Trophoblast cell (in vitro differentiated cells and primary cell): Measurements from ENCODE around the gene RBM4.
"Not testable (repeated sequence)": the region's sequence is repeated elsewhere in the genome, so short reads cannot be mapped to it uniquely, and the experiment has no call there.

Experiments used
- DNase-seq, 2 donors: peaks; one replicate each; pipeline ENCODE4 v3.0.0-alpha.2; 2016
- H2AFZ ChIP-seq: 2 replicates; pipeline ENCODE4 v1.6.1; 2013; ENCODE audit warnings: low read length, moderate library complexity, mild to moderate bottlenecking; ENCODE audit not compliant: insufficient read depth, poor library complexity
- H2AK5ac ChIP-seq: 2 replicates; pipeline ENCODE4 v1.6.1; 2013; ENCODE audit warnings: mild to moderate bottlenecking, low read length
- H2BK120ac ChIP-seq: 2 replicates; pipeline ENCODE4 v1.6.1; 2013; ENCODE audit warnings: low read length, mild to moderate bottlenecking, moderate library complexity; ENCODE audit not compliant: insufficient read depth, poor library complexity
- H2BK12ac ChIP-seq: 2 replicates; pipeline ENCODE4 v1.6.1; 2013; ENCODE audit warnings: mild to moderate bottlenecking, low read length, moderate library complexity
- H2BK5ac ChIP-seq: 2 replicates; pipeline ENCODE4 v1.6.1; 2013; ENCODE audit warnings: low read length, low read depth, moderate library complexity, mild to moderate bottlenecking; ENCODE audit not compliant: poor library complexity
- H3K14ac ChIP-seq: 2 replicates; pipeline ENCODE4 v1.6.1; 2013; ENCODE audit warnings: mild to moderate bottlenecking, low read length
- H3K18ac ChIP-seq: 2 replicates; pipeline ENCODE4 v1.6.1; 2013; ENCODE audit warnings: mild to moderate bottlenecking, low read length
- H3K23ac ChIP-seq: 2 replicates; pipeline ENCODE4 v1.6.1; 2013; ENCODE audit warnings: low read length
- H3K27ac ChIP-seq: 2 replicates; pipeline ENCODE4 v1.5.1; 2013; ENCODE audit warnings: low read depth, mild to moderate bottlenecking, inconsistent platforms, low read length, moderate library complexity
- H3K27me3 ChIP-seq: 2 replicates; pipeline ENCODE4 v1.6.1; 2013; ENCODE audit warnings: inconsistent platforms, mild to moderate bottlenecking, low read length, moderate library complexity; ENCODE audit not compliant: insufficient read depth
- H3K36me3 ChIP-seq, 2 experiments: 1 replicate in 1 of 2; 2 replicates in 1 of 2; pipeline ENCODE4 v1.6.1; 2013; ENCODE audit warnings: low read length in 2 of 2, mild to moderate bottlenecking in 2 of 2, moderate library complexity in 1 of 2; ENCODE audit not compliant: insufficient read depth in 2 of 2, control insufficient read depth in 1 of 2
- H3K4ac ChIP-seq: 2 replicates; pipeline ENCODE4 v1.6.1; 2013; ENCODE audit warnings: low read depth, mild to moderate bottlenecking, low read length, moderate library complexity
- H3K4me1 ChIP-seq, 2 experiments: 1 replicate in 1 of 2; 2 replicates in 1 of 2; pipeline ENCODE4 v1.6.1; 2013; ENCODE audit warnings: low read length in 2 of 2, mild to moderate bottlenecking in 2 of 2, moderate library complexity in 1 of 2; ENCODE audit not compliant: insufficient read depth in 2 of 2, control insufficient read depth in 1 of 2
- H3K4me2 ChIP-seq: 2 replicates; pipeline ENCODE4 v1.6.1; 2013; ENCODE audit warnings: inconsistent platforms, mild to moderate bottlenecking, low read length, moderate library complexity
- H3K4me3 ChIP-seq: 2 replicates; pipeline ENCODE4 v1.5.1; 2013; ENCODE audit warnings: mild to moderate bottlenecking, low read depth, low read length, inconsistent platforms
- H3K79me1 ChIP-seq: one replicate; pipeline ENCODE4 v1.6.1; 2013; ENCODE audit warnings: low read length
- H3K79me2 ChIP-seq: 2 replicates; pipeline ENCODE4 v1.6.1; 2013; ENCODE audit warnings: low read length, mild to moderate bottlenecking; ENCODE audit not compliant: control insufficient read depth, insufficient read depth, poor library complexity
- H3K9ac ChIP-seq: 2 replicates; pipeline ENCODE4 v1.6.1; 2013; ENCODE audit warnings: mild to moderate bottlenecking, low read length
- H3K9me3 ChIP-seq: 2 replicates; pipeline ENCODE4 v1.6.1; 2013; ENCODE audit warnings: low read depth, mild to moderate bottlenecking, control low read depth, inconsistent platforms, low read length; ENCODE audit not compliant: insufficient read depth
- H4K12ac ChIP-seq: 2 replicates; pipeline ENCODE4 v1.6.1; 2013; ENCODE audit warnings: low read depth, mild to moderate bottlenecking, low read length, moderate library complexity
- H4K8ac ChIP-seq: 2 replicates; pipeline ENCODE4 v1.6.1; 2013; ENCODE audit warnings: low read depth, mild to moderate bottlenecking, low read length, moderate library complexity
- H4K91ac ChIP-seq: one replicate; pipeline ENCODE4 v1.6.1; 2013; ENCODE audit warnings: low read depth, mild to moderate bottlenecking, low read length, moderate library complexity
- WGBS: extraction: QIAGEN DNeasy Blood & Tissue Kit; methylation state at CpG from one replicate; pipeline ENCODE4 v1.1.7; 2013; ENCODE audit warnings: missing lambda C conversion rate; ENCODE audit not compliant: insufficient read length, insufficient coverage; ENCODE audit errors: extremely low coverage; 5-methylcytosine and 5-hydroxymethylcytosine counted together

Gene RBM4

DNA sequence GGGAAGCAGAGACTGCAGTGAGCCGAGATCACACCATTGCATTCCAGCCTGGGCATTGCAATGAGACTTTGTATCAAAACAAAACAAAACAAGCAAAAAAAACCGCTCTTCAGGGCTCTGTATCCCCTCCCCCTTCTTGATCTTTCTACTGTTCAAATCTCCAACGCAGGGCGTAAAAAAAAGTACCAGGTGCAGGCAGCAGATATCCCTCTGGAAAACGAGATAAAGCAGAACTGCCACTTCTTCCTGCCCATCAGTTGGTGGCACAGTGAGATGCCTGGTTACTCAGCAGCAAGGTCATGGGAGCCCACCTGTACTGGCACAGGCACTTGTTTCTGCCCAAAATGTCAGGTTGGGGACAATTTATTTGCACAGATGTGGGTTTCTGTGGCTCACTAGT lies 34.3 kb upstream of the RBM4 start:
- H3K27ac ChIP-seq, result no peak overlapping the region
- no peak overlapping the region for H3K14ac ChIP-seq
- H3K4me1 ChIP-seq, result no peaks in the 10 kb centered on the region
- H3K9ac ChIP-seq, result no peak overlapping the region
- H4K12ac ChIP-seq, result no peak overlapping the region
- H3K4me2 ChIP-seq, result no peak overlapping the region
- no peak overlapping the region for H3K4me3 ChIP-seq
- WGBS, result no CpG with 5 or more reads among the region's 5 CpGs
- H2BK120ac ChIP-seq, result no peak overlapping the region
- no peaks in the 10 kb centered on the region for H3K79me2 ChIP-seq
- no peak overlapping the region for H2AK5ac ChIP-seq
- DNase-seq, result no peak
- H2BK5ac ChIP-seq, result no peak overlapping the region
- H3K18ac ChIP-seq, result no peak overlapping the region
- H2BK12ac ChIP-seq, result no peak overlapping the region
- H3K36me3 ChIP-seq, result peaks cover 36 to 52% of the 10 kb centered on the region in 2 experiments
- no peak overlapping the region for H4K8ac ChIP-seq
- no peaks in the 10 kb centered on the region for H3K27me3 ChIP-seq
- H3K23ac ChIP-seq, result no peak overlapping the region
- H3K4ac ChIP-seq, result no peak overlapping the region
- H3K9me3 ChIP-seq, result peaks cover 3% of the 10 kb centered on the region
- no peak overlapping the region for H4K91ac ChIP-seq
- H2AFZ ChIP-seq, result no peak overlapping the region
- no peaks in the 10 kb centered on the region for H3K79me1 ChIP-seq

DNA sequence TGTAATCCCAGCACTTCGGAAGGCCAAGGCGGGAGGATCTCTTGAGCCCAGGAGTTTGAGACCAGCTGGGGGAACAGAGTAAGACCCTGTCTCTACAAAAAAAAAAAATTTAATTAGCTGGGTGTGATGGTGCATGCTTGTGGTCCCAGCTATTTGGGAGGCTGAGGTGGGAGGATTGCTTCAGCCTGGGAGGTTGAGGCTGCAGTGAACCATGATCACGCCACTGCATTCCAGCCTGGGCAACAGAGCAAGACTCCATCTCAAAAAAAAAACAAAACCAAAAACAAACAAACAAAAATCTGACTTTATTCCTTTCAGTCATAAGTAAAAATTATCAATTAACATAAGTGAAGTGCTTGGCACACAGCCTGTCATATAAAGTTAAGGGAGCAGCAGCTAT lies 31.9 kb upstream of the RBM4 start:
- H3K79me1 ChIP-seq, H2AK5ac ChIP-seq, H3K23ac ChIP-seq, H3K9ac ChIP-seq, H3K18ac ChIP-seq, H4K91ac ChIP-seq, H3K4me1 ChIP-seq, H2AFZ ChIP-seq, DNase-seq, H2BK5ac ChIP-seq, H3K4ac ChIP-seq, H3K4me2 ChIP-seq, H4K12ac ChIP-seq, H3K27ac ChIP-seq, H2BK12ac ChIP-seq, H3K4me3 ChIP-seq, H3K14ac ChIP-seq, H3K79me2 ChIP-seq, H3K27me3 ChIP-seq, H3K9me3 ChIP-seq, H4K8ac ChIP-seq, H2BK120ac ChIP-seq: not testable (repeated sequence)
- no CpG with 5 or more reads among the region's 3 CpGs for WGBS
- peaks cover 28 to 40% of the 10 kb centered on the region in 2 experiments for H3K36me3 ChIP-seq

DNA sequence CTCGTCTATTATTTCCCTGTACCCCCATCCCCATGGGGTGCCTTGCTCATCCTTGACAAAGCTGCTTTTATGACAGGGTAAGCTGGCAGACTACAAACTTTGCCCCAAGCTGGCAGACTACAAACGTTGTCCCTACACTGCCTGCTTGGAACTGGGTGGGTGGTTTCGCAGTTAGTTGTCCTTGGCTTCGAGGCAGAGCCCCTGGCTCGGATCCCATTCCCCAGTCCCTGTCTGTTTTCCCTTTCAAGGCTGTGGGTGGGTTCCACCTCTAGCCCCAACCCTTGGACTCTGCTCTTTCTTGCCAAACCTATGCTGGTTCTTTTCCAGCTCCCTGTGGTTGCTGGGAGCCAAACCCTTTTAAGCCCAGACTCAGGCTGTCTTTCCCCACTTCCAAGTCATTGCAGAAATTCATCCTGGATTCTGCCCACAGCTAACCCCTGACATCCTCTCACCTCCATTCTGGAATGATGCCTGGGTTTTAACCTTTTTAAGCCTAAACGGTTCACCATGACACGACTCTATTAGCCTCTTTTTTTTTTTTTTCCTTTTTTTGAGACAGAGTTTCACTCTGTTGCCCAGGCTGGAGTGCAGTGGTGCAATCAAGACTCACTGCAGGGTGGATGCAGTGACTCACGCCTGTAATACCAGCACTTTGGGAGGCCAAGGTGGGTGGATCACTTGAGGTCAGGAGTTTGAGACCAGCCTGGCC lies 31.2 kb upstream of the RBM4 start:
- Histone ChIP-seq H4K12ac (no peak overlapping the region), H3K18ac (no peak overlapping the region), H3K79me1 (no peaks in the 10 kb centered on the region), H4K91ac (no peak overlapping the region), H3K79me2 (no peaks in the 10 kb centered on the region), H2AFZ (no peak overlapping the region), H3K4ac (no peak overlapping the region), H2BK5ac (no peak overlapping the region), H3K4me2 (no peak overlapping the region), H4K8ac (no peak overlapping the region), H3K27ac (no peak overlapping the region), H3K4me3 (no peak overlapping the region), H3K23ac (no peak overlapping the region), H3K14ac (no peak overlapping the region), H2BK120ac (no peak overlapping the region), H3K9me3 (peaks cover 3% of the 10 kb centered on the region), H3K27me3 (no peaks in the 10 kb centered on the region), H2AK5ac (no peak overlapping the region), H3K36me3 (peaks cover 26 to 37% of the 10 kb centered on the region in 2 experiments), H2BK12ac (no peak overlapping the region), H3K4me1 (no peaks in the 10 kb centered on the region), H3K9ac (no peak overlapping the region)
- no CpG with 5 or more reads among the region's 8 CpGs for WGBS
- peak in 1 of 2 donors; percentile 18 for DNase-seq

DNA sequence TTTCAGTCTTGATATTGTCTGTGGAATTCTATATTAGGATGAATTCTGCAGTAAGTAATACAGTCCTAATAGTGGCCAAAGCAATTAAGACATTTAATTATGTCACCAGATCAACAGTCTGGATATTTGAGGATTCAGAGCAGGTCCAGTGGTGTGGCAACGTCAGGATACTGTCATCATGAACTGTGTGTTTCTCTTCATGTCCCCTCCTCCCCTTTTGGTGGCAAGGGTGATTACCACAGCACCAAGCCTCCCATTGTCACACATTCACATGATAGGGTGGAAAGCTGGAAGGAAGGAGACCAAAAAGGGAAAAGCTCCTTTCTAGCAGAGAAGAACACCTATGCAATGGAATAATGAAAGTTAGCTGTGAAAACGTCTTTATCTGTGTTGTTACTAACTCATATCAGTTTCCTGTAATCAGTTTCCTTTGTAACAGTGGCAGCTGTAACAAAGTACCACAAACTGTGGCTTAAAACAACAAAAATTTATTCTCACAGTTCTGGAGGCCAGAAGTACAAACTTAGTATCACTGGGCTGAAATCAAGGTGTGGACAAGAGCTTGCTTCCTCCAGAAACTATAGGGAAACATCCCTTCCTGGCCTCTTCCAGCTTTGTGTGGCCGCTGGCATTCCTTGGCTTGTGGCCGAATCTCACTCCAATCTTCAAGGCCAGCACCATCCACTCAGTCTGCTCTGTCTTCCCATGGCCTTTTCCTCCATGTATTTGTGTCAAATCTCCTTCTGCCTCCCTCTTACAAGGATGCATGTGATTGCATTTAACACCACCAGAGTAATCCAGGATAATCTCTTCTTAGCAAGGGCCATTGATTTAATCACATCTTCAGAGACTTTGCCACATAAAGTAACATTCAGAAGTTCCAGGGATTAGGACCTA lies 28.5 kb upstream of the RBM4 start:
- no CpG with 5 or more reads among the region's 4 CpGs for WGBS
- H2BK12ac ChIP-seq, result no peak overlapping the region

More for the DNA sequence above, 28.5 kb upstream of the RBM4 start:
- Histone ChIP-seq H4K12ac (no peak overlapping the region), H3K9me3 (no peaks in the 10 kb centered on the region), H3K79me1 (no peaks in the 10 kb centered on the region), H3K27me3 (no peaks in the 10 kb centered on the region), H3K9ac (no peak overlapping the region), H3K4ac (no peak overlapping the region), H3K27ac (no peak overlapping the region), H2AK5ac (no peak overlapping the region), H3K23ac (no peak overlapping the region), H3K14ac (no peak overlapping the region), H4K91ac (no peak overlapping the region), H2BK120ac (no peak overlapping the region), H3K36me3 (peaks cover 11 to 20% of the 10 kb centered on the region in 2 experiments), H3K4me3 (no peak overlapping the region), H3K18ac (no peak overlapping the region), H3K79me2 (no peaks in the 10 kb centered on the region), H4K8ac (no peak overlapping the region), H2BK5ac (no peak overlapping the region), H2AFZ (no peak overlapping the region), H3K4me1 (no peaks in the 10 kb centered on the region), H3K4me2 (no peak overlapping the region)
- no peak for DNase-seq
